Astrocyte of the hippocampus (primary cell): Measurements from ENCODE around the gene MILR1.
A peak's percentile ranks its signal among the peaks of the same experiment; 100 is the strongest.
"Not testable (repeated sequence)": the region's sequence is repeated elsewhere in the genome, so short reads cannot be mapped to it uniquely, and the experiment has no call there.

Experiments used
- DNase-seq: peaks from one replicate; pipeline ENCODE4 v3.0.0; 2011; ENCODE audit warnings: low read depth, low spot score

MILR1 gene

GRCh38 chr17:64426596-64426995 lies 22.3 kb upstream of the MILR1 start:
- DNase-seq, result no peak

GRCh38 chr17:64428406-64428805 lies 20.5 kb upstream of the MILR1 start:
- no peak for DNase-seq

DNA sequence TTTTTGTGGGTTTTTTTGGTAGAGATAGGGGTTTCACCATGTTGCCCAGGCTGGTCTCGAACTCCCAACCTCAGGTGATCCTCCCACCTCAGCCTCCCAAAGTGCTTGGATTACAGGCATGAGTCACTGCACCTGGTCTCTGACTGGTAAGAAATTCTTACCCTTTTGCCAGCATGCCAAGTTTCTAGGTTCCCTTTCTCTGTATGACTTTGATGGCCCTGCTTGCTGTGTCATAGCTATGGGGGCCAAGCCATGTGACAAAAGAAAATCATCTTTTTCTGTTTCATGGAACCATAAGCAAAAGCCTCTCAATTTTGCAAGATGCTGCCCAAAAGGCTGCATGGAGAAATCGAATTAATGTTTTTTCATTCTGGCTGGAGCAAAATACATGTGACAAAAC lies 18.9 kb upstream of the MILR1 start:
- not testable (repeated sequence) for DNase-seq

DNA sequence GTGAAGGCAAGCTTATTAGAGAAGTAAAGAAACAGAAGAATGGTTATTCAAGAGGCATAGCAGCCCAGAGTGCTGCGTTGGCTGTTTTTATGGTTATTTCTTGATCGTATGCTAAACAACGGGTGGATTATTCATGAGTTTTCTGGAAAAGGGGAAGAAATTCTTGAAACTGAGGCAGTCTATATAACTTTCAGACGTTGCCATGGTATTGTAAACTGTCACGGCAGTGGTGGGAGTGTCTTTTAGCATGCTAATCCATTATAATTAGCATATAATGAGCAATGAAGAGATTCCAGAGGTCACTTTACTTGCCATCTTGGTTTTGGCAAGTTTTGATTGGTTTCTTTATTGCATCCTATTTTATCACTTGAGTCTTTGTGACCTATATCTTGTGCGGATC lies 17.4 kb upstream of the MILR1 start:
- DNase-seq, result no peak

DNA sequence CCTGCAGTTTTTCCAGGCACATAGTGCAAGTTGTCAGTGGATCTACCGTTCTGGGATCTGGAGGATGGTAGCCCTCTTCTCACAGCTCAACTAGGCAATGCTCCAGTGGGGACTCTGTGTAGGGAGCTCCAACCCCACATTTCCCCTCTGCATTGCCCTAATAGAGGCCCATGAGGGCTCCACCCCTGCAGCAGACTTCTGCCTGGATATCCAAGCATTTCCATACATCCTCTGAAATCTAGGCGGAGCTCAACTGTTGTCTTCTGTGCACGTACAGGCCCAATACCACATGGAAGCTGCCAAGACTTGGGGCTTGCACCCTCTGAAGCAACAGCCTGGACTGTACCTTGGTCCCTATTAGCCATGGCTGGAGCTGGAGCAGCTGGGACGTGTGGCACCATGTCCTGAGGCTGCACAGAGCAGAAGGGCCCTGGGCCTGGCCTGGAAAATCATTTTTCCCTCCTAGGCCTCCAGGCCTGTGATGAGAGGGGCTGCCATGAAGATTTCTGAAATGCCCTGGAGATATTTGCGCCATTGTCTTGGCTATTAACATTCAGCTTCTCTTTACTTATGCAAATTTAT lies 10.9 kb upstream of the MILR1 start:
- DNase-seq, result no peak

- DNase-seq, result not testable (repeated sequence)
Observed at GRCh38 chr17:64439521-64439920, 9.4 kb upstream of the MILR1 start.

DNA sequence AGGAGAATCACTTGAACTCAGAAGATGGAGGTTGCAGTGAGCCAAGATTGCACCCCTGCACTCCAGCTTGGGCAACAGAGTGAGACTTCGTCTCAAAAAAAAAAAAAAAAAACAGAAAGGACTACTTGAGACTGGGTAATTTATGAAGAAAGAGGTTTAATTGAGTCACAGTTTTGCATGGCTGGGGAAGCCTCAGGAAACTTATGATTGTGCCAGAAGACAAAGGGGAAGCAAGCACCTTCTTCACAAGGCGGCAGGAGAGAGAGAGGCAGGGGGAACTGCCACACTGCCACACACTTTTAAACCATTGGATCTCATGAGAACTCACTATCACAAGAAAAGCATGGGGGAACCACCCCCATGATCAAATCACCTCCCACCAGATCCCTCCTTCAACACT lies 9.0 kb upstream of the MILR1 start:
- DNase-seq, result no peak

- no peak for DNase-seq
Observed at GRCh38 chr17:64441772-64442540, 7.0 kb upstream of the MILR1 start.

- no peak for DNase-seq
Observed at GRCh38 chr17:64442541-64442971, 6.4 kb upstream of the MILR1 start.

GRCh38 chr17:64443086-64443760 lies 5.7 kb upstream of the MILR1 start:
- DNase-seq, result no peak

DNA sequence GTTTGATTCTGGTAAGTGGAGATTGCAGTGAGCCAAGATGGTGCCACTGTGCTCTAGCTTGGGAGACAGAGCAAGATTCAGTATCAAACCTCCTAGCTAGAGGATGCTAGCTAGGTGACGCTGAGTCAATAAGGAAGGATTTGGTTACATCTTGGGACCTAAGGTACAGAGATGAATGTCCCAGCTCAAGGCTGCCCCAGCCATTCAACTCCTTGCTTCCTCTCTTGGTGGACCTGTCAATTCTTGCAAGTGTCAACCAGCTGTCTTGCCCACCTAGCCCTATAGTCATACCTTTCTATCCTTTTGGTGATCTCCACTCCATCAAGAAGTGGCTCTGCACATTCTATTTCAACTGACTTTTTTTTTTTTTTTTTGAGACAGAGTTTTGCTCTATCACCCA lies 1.4 kb upstream of the MILR1 start:
- DNase-seq, result no peak

DNA sequence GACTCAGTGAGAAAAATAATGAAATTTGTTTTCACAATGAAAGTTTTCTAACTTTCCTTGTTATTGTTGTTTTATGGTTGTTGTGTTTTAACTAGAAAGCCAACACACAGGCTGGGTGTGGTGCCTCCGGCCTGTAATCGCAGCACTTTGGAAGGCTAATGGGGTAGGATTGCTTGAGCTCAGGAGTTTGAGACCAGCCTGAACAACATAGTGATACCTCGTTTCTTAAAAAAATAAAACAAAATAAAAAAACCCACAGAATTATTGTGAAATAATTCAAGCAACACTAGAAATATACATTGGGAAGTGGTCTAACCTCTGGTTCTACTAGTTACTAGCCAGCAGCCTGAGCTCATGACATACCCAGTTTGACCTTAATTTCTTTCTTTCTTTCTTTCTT lies 630 bp downstream of the MILR1 start:
- DNase-seq, result no peak

- no peak for DNase-seq
Observed at GRCh38 chr17:64455993-64456885, 7.3 kb downstream of the MILR1 start.

- peak; percentile 80 for DNase-seq
Observed at GRCh38 chr17:64457156-64457555, 8.2 kb downstream of the MILR1 start.

DNA sequence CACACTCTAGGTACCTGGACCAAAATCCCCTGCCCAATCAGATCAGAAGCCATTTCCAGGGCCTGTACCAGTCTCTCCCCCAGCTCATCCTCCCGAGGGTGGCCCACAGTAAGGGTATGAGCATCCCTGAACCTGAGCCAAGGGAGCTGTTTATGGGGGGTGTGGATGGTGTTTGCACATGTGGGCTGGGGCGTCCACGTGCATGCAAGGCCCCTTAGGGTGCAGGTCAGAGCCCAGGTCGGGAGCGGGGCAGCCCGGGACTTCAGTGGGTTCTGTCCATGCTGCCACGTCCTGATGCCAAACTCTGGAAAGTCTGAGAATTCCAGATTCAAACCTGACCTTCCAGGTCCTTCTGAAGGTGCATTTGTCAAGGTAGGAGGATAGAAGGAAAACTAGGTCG lies 9.8 kb downstream of the MILR1 start:
- no peak for DNase-seq

DNA sequence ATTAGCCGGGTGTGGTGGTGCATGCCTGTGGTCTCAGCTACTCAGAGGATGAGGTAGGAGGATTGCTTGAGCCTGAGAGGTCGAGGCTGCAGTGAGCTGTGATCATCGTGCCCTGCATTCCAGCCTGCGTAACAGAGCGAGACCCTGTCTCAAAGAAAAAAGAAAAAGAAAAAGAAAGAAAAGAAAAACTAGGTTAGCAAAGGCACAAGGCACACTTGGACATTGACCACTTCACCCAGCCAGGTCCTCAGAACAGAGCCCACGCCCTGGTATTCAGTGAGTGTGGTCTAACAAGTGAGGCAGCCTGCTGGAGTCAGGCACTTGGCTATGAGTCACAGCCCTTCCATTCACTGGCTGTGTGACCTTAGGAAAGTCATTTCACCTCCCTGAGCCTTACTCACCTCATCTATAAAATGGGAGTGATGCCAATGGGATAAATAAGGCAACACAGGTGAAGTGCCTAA lies 10.4 kb downstream of the MILR1 start:
- DNase-seq, result peak; percentile 77

DNA sequence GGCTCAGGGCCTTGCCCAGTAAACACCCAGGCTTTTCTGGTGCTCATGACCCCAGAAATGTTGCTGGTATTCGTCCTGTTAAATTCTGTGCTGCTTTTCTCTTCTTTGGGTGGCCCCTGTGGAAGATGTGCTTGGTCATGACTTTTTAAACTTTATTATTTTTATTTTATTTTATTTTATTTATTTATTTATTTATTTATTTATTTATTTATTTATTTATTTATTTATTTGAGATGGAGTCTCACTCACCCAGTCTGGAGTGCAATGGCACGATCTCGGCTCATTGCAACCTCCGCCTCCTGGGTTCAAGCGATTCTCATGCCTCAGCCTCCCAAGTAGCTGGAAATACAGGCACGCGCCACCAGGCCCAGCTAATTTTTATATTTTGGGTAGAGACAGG lies 10.9 kb downstream of the MILR1 start:
- DNase-seq, result not testable (repeated sequence)

- peak; percentile 34 for DNase-seq
Observed at GRCh38 chr17:64460955-64461354, 12.0 kb downstream of the MILR1 start.

DNA sequence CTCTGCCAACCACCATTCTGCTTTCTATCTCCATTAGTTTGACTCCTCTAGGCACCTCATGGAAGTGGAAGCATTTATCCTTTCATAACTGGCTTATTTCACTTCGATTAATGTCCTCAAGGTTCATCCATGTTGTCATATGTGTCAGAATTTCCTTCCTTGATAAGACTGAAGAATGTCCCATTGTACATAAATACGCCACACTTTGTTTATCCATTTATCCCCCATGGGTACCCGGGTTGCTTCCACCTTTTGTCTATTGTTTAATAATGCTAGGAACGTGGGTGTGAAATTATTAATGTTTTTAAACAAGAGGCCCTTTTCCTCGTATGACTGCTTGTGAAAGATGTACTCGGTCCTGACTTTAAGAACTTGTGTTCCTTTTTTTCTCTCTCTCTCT lies 12.9 kb downstream of the MILR1 start:
- DNase-seq, result no peak

- DNase-seq, result no peak
Observed at GRCh38 chr17:64466019-64466735, 17.3 kb downstream of the MILR1 start.

DNA sequence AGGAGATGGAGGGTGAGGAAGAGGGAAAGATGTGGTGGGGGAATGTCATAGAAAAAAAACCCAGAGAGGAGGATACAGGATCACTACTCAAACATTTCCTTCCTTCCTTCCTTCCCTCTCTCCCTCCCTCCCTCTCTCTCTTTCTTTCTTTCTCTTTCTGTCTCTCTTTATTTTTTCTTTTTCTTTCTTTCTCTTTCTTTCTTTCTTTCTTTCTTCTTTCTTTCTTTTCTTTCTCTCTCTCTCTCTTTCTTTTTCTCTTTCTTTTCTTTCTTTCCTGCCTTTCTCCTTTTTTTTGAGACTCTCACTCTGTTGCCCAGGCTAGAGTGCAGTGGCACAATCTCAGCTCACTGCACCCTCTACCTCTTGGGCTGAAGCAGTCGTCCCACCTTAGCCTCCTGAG lies 17.9 kb downstream of the MILR1 start:
- not testable (repeated sequence) for DNase-seq
